Astrocyte (in vitro differentiated cells and primary cell): ENCODE measurements around the gene CFD.

Experiments used
- CTCF ChIP-seq: IDR thresholded peaks from 2 replicates; pipeline ENCODE4 v1.5.1; 2011; ENCODE audit warnings: low read depth, mild to moderate bottlenecking, inconsistent platforms, low read length, moderate library complexity; ENCODE audit not compliant: insufficient read depth
- EZH2 ChIP-seq: IDR thresholded peaks from 2 replicates; pipeline ENCODE4 v1.6.1; 2012; ENCODE audit warnings: mild to moderate bottlenecking, low read length, inconsistent platforms; ENCODE audit not compliant: insufficient read depth

GRCh38 chr19:861756-862580 lies 2.5 kb downstream of the CFD start:
- TF ChIP-seq CTCF (no peak), EZH2 (no peak)
